Measurements from ENCODE around the gene MTHFD2L.
"Not testable (repeated sequence)": the region's sequence is repeated elsewhere in the genome, so short reads cannot be mapped to it uniquely, and the experiment has no call there.

MTHFD2L gene

DNA sequence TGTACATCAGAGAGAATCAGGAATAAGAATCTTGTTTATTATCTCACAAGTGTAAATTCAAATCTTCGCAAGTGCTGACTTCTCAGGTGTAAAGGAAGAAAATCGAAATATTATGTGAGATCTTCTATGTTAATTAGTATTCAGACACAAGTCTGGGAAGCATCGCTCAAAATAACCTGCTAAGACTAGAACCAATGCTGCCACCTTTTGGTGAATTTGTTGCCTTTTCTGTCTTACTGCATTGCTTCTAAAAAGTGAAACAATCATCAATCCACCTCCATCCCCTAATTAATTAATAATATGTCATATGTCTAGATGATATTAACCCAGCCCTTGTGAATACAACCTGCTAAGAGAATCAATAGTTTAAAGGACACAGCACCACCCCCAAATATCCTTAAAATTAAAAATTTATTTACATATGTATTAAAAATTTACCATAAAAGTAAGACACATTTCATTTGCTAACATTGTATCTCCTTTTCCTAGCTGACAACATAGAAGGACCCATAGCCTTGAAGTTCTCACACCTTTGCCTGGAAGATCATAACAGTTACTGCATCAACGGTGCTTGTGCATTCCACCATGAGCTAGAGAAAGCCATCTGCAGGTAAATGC lies 153.9 kb downstream of the MTHFD2L start:
- peak; percentile 40 to 52 for DNase-seq

DNA sequence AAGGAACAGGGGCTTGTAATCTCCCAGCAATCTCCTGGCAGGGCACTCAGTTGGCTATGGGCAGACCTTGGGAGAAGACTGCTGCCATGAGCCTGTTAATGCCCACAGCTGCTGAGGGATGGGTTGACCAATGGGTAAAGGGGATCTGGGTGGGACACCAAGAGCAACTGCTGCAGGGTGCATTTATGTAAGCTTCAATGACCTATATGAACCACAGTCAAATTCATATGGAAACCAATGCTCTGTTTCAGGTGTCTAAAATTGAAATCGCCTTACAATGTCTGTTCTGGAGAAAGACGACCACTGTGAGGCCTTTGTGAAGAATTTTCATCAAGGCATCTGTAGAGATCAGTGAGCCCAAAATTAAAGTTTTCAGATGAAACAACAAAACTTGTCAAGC lies 156.4 kb downstream of the MTHFD2L start:
- DNase-seq, result no peak

DNA sequence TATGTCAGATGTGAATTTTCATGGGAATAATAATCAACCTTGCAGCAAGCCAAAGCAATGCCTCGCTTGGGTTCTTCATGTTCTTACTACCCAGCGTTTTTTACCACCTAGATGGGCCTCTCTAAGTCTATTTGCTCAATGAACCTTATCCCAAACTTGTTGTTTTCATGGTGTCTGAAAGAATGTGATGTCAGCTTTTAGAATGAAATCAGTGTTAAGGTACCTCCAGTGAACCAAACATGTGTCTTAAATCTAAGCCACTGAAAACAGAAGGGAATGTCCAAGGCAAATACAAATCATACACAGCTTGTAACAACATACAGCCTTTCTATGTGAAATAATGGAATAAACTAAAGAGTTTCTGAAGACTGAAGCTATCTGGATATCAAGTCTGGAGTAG lies 157.0 kb downstream of the MTHFD2L start:
- DNase-seq, result no peak

DNA sequence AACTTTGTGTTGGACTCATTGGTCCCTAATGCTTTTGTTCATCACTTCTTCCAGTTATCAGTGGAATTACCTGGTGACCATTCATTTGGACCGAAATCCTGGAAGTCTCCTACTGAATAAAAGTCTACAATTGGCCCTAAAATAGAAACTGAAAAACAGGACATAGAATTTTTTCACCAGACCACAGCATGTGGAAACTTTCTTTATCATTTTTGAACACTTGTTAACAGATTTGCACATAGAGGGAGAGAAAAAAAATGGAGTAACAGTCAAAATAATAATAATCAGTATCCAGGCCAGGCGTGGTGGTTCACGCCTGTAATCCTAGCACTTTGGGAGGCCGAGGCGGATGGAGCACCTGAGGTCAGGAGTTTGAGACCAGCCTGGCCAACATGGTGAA lies 157.5 kb downstream of the MTHFD2L start:
- no peak for DNase-seq

DNA sequence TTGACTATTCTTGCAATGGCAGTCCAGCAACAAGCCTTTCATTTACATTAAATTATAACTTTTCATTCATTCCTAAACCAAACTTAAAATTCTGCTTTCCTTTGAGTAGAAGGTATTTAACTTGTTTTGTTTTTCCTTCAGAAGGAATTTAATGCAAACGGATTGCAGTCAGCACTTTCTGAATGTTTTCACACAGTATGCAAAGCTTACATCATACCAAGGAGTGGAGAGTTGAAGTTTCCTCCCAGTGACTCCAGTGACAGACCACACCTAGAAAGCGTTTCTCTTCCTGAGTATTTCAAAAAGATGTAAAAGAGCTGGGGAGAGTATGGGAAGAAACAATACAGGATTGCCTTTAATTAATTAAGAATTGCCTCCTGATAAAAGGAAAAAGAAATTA lies 158.5 kb downstream of the MTHFD2L start:
- DNase-seq, result no peak

DNA sequence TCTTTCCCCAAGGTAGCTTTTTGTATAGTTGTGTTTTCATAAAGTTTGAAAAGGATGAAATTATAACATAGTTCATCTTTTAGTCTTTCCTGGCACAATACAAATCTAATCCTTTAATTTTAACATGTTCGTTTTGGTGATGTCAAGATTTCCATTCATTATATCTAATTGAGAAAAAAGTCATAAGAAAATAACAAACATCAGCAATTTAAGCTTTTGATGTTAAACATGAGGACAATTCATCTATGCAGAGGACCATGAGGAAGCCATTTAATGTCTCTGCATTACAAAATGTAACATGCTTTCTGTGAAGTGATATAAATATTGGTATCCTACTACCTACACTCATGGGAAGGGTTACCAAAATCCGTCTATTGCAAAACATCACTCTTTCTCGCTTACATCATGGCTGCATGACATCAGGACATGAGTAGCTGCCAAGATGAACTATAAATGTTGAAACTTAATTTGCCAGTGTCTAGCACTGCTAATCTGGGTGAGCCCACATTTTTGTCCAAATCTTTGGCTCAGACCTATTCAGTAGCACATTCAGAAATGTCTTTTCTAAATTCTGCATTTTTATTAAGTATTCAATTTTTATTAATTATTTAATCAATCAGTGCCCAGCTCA lies 159.8 kb downstream of the MTHFD2L start:
- no peak for DNase-seq

DNA sequence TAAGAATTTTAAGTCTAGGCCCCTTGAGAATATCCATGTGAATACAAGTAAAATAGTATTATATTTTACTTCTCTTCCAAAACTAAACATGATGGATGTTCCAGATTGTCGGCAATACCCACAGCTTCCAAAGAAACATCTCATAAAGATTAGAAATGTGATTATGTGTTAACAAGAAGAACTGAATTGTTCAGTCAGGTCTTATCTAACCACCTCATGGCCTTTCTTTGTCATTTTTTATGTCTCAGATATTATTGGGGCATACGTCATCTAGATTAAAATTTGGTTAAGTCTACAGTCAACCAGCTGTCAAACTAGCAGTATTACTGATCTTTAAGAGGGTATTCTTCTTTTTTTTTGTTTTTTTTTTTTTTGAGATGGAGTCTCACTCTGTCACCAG lies 160.4 kb downstream of the MTHFD2L start:
- DNase-seq, result no peak

DNA sequence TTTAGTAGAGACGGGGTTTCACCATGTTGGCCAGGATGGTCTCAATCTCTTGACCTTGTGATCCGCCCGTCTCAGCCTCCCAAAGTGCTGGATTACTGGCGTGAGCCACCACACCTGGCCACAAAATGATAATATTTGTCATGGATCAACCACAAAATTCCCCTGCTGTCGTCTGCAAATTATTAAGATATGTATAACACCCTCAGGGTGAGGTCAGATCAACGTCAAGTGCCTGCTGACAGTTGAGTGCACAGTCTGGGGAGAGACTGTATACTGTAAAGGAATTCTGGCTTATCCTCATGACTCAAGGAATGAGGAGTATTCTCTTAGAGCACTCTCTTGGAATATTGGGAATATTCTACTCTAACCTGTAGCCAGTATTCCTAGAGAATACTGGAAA lies 161.6 kb downstream of the MTHFD2L start:
- no peak for DNase-seq

DNA sequence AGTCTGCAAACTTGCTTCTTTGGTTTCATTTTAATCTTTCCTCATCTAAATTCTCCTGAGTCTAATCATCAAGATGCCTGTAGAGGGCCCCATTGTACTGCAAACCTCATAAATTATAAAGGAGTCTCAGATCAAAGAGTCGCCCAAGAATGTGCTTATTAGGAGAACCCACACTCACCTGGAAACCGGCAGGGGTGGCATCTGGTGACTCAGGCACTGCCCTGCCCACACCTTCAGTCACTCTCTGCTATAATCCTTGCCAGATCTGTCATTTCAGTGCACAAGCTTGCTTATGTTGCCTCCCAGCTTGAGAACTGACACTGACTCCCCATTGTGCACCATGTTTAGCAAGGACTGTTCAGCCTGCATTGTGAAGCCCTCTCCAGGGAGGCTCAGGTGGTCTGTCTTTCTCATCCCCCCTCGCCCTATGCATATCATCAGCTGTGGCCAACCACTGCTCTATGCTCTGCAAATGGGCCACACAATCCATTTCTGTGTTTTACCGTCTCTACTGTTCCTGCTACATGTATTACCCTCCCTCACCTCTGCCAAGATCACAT lies 162.7 kb downstream of the MTHFD2L start:
- peak; percentile 9 to 54 for DNase-seq

DNA sequence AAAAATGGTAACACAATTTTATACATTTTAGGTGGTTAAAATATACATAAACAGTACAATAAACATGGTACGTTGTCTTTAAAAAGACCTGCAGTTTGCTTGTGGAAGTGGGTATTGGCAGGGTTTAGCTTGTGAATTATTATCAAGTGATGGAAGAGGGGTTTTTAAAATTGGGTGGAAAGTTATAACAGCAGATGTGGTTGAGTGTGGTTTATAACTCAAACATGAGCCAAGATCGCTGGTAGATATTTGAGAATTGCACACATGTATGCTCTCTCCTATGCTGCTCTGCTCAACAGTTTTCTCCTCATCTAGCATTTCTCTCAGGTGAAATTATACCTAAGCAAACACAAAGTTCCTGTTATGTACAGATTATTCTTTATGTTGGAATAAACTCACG lies 164.4 kb downstream of the MTHFD2L start:
- DNase-seq, result no peak

DNA sequence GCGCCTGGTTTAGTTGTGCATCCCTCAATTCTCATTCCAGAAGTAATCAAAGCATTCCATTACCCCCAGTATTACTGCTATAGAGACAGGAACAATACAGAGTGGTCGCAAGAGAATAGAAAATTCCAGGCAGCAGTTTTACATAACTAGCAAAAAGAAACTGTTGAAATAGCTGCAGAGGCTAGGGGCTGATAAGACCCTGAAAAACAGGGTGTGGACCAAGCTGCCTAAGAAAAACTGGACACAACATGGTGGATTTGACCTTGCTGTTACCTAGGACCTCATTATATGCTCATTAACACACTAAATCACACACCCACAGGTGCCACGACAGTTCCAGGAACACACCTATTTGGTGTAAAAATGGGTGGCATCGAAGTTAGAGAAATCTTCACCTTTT lies 165.7 kb downstream of the MTHFD2L start:
- DNase-seq, result no peak

DNA sequence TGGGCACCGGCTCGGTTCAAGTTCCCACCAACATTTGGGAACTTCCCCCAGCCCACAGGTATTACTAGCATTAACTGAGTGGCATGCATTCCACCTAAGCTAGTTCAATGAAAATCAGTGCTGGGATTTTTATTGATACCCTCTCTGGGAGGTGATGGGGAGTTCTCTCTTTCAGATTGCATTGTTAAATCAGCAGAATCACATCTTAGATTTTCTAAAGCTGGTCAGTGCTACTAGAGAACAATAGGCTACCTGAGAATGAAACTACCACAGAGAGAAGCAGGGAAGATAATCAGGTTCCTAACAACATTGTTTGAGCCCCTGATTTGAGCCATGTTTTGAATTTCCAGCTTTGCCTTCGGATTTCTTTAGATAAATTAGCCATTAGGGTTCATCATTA lies 166.3 kb downstream of the MTHFD2L start:
- DNase-seq, result no peak

DNA sequence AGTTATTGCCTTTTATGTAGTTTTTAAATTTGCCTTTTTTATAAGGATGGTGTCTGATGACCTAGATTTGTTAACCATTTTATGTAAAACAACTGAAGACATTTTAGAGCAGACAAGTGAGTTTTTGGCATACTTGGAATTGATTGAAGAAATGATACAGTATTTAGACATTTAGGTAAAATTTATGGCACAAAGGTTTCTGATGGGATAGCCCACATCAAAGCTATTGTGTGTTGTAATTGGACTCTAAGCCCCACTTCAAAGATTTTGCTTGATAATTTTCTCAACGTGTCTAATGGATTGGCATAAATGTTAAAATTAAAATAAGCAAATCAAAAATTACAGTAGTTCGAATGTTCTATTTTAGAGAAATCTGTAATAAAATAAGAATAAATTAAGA lies 168.0 kb downstream of the MTHFD2L start:
- no peak for DNase-seq

DNA sequence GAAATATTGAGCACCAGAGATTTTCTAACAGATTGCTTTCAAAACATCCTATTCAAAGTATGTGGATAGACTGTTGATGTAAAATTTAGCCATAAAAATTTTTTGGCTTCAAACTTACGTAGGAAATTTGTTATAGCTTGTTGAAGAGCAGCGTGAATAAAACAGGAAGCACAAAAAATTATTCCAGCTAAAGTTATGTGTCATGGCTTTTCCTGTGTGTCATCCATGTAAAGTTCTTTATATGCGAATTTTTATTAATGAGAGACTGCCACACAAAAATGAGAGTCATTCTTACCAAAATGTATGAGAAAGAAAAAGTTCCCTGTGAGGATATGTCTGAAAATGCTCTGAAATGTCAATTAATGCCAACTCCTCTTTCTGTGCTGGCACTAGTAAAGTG lies 169.8 kb downstream of the MTHFD2L start:
- no peak for DNase-seq

DNA sequence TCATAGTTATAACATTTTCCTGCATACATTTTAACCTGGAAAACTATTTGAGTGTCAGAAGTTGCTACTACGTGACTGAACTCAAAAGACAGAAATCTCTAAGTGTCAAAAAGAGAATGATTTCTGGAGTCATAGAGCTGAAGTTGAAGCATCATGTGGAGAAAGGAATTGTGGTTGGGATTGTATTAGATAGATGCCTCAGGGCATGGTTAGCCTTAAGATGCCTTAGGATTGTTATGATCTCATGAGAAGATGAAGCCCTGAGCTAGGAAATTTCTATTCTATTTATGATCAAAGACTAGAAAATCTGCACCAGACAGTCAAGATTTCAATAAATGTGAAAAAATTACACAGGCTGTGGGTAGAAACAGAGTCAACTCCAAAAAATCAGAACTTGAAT lies 170.6 kb downstream of the MTHFD2L start:
- no peak for DNase-seq

DNA sequence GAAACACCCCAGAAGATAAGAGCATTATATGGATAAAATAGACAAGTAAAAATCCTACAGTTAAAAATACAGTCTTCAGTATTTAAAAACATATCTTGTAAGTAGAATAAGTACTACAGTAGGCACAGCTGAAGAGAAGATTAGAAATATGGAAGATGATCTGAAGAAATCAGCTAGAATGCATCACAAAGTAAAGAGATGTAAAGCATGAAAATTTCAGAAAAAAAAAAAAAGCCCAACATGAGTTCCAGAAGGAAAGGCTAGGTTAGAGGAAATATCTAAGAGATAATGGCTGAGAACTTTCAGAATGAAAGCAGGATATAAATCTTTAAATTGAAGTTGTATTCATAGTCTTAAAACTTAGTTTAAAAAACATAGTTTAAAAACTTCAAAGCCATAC lies 171.4 kb downstream of the MTHFD2L start:
- DNase-seq, result no peak

DNA sequence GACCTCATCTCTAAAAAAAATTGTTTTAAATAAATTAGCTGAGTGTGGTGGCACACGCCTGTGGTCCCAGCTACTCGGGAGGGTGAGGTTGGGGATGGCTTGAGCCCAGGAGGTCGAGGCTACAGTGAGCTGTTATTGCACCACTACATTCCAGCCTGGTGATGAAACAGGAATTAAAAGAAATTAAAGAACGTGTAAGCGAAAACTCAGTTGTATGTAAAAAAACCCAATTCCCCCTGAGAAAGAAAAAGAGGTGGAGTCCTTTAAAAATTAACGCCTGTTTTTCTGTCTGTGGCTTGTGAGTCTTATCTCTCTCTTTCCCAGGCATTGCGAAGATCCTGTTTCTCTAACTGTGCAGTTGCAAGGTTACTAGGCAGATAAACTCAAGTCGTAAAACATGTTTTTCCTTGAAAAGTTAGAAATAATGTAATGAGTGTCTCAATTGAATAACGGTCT lies 172.4 kb downstream of the MTHFD2L start:
- no peak for DNase-seq

DNA sequence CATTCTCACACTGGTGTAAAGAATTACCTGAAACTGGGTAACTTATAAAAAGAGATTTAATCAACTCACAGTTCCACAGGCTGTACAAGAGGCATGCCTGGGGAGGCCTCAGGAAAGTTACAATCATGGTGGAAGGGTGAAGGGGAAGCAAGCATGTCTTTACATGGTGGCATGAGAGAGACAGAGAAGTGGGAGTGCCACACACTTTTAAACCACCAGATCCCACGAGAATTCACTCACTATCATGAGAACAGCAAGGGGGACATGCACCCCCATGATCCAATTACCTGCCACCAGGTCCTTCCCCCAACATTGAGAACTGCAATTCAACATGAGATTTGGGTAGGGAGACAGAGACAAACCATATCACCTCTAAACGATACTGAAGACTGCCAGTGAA lies 173.3 kb downstream of the MTHFD2L start:
- no peak for DNase-seq

DNA sequence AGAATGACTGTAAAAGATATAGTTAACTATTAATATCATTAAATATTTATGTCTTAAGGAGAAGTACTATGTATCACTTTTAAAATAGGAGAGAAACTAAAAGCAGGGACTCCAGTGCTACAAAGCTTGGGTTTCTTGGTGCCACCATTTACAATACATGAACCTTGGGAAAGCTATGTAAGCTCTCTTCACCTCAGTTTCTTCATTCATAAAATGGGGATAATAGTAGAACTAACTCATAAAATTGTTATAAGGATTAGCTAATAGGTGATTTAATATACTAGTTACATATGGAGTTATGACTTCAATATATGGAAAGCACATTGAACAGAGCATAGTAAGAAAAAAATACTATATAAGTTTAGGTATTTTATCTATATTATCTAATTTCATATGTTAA lies 174.0 kb downstream of the MTHFD2L start:
- DNase-seq, result no peak

DNA sequence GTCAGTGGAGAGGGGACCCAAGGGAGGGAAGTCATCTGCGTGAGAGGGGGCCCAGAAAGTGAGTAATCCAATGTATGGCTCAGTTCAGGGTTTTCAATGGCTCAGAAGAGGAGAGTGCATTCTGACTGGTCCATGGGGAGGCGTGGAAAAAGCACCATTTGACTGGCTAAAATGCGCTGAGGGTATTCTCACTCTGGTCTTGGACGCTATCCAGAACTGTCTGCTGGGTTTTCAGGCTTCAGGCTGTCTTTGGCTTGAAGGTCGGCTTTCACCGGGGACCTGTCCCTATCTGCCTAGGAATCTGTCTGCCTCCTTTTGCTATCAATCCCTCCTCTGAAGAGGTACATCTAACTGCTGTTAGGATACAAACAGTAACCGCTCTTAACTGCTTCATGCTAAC lies 176.7 kb downstream of the MTHFD2L start:
- no peak for DNase-seq

DNA sequence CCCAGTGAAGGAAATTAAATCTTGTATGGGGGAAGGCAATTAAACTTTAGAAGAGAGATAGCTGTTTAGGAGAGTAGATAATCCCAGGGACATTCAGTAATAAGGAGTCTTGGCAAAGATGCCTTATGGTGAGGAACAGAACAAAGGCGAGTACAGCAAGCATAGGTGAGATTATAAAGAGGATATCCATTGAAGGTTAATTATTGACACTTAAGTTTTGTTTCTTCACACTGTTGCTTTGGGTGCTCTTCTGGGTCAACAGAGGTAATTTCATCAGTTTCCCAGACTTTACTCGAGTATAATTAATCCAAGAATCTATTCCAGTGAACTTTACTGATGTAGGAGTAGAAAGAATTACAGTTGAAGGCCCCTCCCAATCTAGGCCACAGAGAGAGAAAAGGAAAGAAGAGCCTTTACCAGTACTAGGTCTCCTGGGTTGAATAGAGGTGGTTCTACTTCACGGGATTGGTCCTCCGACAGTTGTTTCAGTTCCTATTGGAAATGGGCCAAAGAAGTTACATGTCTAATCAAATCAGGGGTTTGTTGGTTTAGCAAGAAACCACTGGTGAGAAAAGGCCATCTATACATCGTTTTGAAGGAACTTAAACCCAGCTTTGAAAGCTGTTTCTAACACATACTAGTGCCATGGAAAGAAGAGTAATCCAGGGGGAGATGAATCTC lies 177.6 kb downstream of the MTHFD2L start:
- DNase-seq, result no peak

DNA sequence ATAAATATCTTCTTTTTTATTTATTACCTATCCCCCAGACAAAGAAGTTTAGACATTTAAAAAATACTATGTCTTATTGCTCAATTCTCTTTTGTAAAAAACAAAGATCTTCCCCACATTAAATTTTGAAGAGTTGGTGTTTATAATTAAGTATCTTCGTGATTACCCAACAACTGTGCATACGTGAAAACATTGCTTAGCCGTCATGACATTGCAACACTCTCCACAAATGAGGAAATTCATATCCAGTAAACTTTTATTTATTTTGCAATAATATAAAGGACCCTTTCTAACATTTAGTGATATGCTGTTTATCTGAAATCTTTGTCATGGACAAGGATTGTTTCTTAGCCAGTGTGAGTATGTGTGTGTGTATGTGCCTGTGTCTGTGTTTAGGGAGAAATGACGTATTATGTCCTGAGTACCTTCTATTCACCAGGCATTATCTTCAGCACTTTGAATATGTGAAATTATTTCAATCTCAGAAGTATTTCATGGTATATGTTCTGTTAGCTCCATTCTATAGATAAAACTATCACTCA lies 180.9 kb downstream of the MTHFD2L start:
- DNase-seq, result no peak

DNA sequence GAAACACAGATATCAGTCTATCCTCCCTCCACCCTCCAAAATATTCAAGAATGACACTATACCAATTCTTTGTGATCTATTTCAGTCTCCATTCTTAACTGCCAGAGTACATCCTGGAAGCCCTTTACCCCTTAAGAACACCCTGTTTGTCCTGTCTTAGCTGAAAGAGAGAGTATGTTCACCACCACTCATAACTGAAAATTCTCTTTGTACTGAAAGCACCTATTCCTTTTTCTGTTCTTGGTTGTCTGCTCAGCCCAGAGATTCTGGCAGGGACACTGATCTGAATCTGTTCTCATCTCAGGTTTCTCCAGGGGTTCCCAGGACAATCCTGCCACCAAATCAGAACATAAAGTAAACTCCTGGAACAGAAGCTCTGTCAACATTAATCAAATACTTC lies 181.6 kb downstream of the MTHFD2L start:
- no peak for DNase-seq

DNA sequence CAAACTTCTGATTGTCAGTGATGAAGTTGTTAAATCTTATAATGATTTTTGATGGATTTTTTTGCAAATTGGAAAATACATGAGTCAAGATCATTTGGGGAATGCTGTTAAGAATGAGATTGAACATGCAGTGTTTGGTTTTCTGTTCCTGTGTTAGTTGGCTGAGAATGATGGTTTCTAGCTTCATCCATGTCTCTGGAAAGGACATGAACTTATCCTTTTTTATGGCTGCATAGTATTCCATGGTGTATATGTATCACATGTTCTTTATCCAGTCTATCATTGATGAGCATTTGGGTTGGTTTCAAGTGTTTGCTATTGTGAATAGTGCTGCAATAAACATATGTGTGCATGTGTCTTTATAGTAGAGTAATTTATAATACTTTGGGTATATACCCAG lies 182.5 kb downstream of the MTHFD2L start:
- not testable (repeated sequence) for DNase-seq

All from SHP77 (cell line).